GM06990 (cell line): ENCODE measurements around the gene DCST1.

Experiments
- DNase-seq: peaks from one replicate; pipeline ENCODE4 v3.0.0-alpha.2; 2011; ENCODE audit not compliant: insufficient read length; ENCODE audit errors: extremely low read depth
- H3K27me3 ChIP-seq: replicated peaks from 2 replicates; pipeline ENCODE4 v1.6.0; 2011; ENCODE audit warnings: low read length; ENCODE audit not compliant: control insufficient read depth, insufficient read depth
- H3K36me3 ChIP-seq: 2 replicates; pipeline ENCODE4 v1.5.1; 2011; ENCODE audit warnings: low read length; ENCODE audit not compliant: control insufficient read depth, insufficient read depth
- H3K4me3 ChIP-seq: replicated peaks from 2 replicates; pipeline ENCODE4 v1.5.1; 2011; ENCODE audit warnings: low read depth, mild to moderate bottlenecking, control low read depth, low read length
- CTCF ChIP-seq: IDR thresholded peaks from 2 replicates; pipeline ENCODE4 v1.5.1; 2011; ENCODE audit warnings: low read length, control low read depth, mild to moderate bottlenecking, inconsistent platforms; ENCODE audit not compliant: insufficient read depth, poor library complexity, severe bottlenecking

The DCST1 gene

GRCh38 chr1:155003766-155004351 is 29.8 kb upstream of the DCST1 start:
- peak; percentile 55 for DNase-seq
- peak overlapping the region; percentile 96 for H3K4me3 ChIP-seq
- H3K27me3 ChIP-seq: no peaks in the 10 kb centered on the region
- no peaks in the 10 kb centered on the region; the same call in 1 of the 2 replicates for H3K36me3 ChIP-seq
- no peak for TF ChIP-seq CTCF

- H3K4me3 ChIP-seq: peak overlapping the region; percentile 96
- TF ChIP-seq CTCF: no peak
- no peak for DNase-seq
- no peaks in the 10 kb centered on the region; the same call in 1 of the 2 replicates for H3K36me3 ChIP-seq
- H3K27me3 ChIP-seq: no peaks in the 10 kb centered on the region
Measured at GRCh38 chr1:155004352-155005075, 29.1 kb upstream of the DCST1 start.

GRCh38 chr1:155005076-155006011 is 28.3 kb upstream of the DCST1 start:
- Histone ChIP-seq H3K27me3 (no peaks in the 10 kb centered on the region), H3K36me3 (no peaks in the 10 kb centered on the region; the same call in 1 of the 2 replicates), H3K4me3 (peak overlapping the region; percentile 96)
- no peak for TF ChIP-seq CTCF
- DNase-seq: no peak

GRCh38 chr1:155006601-155007101 is 27.0 kb upstream of the DCST1 start:
- no peak for DNase-seq
- H3K4me3 ChIP-seq: no peak overlapping the region
- no peaks in the 10 kb centered on the region for H3K27me3 ChIP-seq
- no peak for TF ChIP-seq CTCF
- peaks cover 5% of the 10 kb centered on the region; the same call in 1 of the 2 replicates for H3K36me3 ChIP-seq

- no peak for TF ChIP-seq CTCF
- no peaks in the 10 kb centered on the region for H3K27me3 ChIP-seq
- H3K4me3 ChIP-seq: no peak overlapping the region
- DNase-seq: no peak
- peaks cover 5% of the 10 kb centered on the region; the same call in 1 of the 2 replicates for H3K36me3 ChIP-seq
Measured at GRCh38 chr1:155007251-155007828, 26.3 kb upstream of the DCST1 start.
